Measurements from ENCODE around the gene SNAP91.
"Not testable (repeated sequence)": the region's sequence is repeated elsewhere in the genome, so short reads cannot be mapped to it uniquely, and the experiment has no call there.

The SNAP91 gene, protein sequence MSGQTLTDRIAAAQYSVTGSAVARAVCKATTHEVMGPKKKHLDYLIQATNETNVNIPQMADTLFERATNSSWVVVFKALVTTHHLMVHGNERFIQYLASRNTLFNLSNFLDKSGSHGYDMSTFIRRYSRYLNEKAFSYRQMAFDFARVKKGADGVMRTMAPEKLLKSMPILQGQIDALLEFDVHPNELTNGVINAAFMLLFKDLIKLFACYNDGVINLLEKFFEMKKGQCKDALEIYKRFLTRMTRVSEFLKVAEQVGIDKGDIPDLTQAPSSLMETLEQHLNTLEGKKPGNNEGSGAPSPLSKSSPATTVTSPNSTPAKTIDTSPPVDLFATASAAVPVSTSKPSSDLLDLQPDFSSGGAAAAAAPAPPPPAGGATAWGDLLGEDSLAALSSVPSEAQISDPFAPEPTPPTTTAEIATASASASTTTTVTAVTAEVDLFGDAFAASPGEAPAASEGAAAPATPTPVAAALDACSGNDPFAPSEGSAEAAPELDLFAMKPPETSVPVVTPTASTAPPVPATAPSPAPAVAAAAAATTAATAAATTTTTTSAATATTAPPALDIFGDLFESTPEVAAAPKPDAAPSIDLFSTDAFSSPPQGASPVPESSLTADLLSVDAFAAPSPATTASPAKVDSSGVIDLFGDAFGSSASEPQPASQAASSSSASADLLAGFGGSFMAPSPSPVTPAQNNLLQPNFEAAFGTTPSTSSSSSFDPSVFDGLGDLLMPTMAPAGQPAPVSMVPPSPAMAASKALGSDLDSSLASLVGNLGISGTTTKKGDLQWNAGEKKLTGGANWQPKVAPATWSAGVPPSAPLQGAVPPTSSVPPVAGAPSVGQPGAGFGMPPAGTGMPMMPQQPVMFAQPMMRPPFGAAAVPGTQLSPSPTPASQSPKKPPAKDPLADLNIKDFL

DNA sequence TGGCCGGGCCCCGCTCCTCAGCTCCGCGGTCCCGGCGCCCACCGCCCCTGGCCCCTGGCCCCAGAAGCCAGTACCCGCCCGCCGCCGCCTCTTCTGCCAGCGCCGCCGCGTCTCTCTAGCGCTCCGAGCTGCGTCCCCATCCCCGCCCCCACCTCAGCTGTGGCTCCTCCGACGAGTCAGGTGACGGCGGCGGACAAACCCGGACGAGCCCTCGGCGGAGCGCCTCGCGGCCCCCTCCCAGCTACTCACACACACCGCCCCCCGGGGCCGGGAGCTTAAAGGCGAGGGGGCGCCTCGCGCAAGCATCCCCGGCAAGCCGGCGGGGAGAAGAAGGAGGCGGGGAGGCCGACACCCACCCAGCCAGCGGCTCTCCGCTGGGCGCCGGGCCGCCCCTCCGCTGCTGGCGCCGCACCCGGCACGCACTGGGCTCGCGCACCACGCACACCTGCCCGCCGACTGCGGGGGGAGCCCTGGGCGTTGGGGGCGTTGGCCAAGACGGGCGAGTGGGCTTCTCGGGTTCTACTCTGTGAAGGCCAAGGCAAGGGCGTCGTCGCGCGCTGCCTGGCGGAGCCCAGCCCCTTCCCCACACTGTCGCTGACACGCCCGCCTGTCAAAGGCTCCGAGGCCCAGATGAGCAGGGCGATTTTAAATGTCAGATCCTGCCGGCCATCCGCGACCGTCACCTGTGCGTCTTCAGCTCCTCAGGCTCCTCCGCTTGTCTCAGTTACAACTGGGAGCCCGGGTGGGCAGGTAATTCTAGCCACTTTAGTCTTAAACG lies at the start of gene SNAP91:
SNAP91 (minus strand) TSS at position 132 of the 778 bp plus-strand sequence. CDS start 1,174 bp downstream, outside the sequence.
- peak; percentile 40 to 62 for DNase-seq

DNA sequence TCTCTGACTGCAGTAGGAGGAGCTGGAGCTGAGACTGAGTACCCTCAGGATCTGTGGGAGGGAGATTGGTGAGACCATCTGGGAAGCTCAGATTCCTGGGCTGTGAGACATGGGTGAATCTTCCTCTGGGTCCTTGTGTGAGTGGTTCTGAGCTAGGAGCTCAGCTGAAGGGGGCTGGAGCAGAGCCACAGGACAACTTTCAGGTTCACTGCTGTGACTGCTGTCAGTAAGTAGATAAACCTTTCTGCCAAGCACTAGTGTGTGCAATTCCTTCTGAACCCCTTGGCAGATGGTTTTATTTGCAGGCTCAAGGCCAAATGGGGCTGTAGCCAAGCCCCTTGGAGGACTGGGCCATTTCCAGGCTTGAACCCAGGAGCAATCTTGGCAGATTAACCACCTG lies 49.6 kb upstream of the SNAP91 start:
- no peak for DNase-seq

DNA sequence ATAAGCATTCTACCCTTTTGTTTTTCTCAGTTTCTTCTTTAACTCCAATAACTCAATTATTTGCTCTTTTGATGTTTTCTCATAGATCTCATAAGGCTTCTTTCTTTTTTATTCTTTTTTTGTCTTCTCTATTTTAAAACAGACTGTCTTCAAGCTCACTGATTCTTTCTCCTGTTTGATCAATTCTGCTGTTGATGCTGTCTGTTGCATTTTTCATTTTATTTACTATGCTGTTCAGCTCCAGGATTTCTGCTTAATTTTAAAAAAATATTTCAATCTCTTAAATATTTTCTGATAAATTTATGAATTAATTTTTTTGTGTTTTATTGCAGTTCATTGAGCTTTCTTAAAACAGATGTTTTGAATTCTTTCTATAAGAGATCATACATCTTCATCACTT lies 48.1 kb upstream of the SNAP91 start:
- no peak for DNase-seq

DNA sequence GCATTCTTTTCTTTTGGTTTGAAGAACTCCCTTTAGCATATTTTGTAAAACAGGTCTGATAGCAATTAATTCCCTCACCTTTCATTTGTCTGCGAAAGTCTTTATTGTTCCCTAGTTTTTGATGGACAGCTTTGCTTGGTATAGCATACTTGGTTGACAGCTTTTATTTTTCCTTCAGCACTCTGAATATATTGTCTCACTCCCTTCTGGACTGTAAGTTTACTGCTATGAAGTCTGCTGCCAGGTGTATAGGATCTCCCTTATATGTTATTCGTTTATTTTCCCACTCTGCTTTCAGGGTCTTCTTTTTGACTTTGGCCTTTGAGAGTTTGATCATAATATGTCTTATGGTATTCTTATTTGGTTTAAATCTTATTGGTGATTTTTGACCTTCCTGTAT lies 47.7 kb upstream of the SNAP91 start:
- DNase-seq: no peak

DNA sequence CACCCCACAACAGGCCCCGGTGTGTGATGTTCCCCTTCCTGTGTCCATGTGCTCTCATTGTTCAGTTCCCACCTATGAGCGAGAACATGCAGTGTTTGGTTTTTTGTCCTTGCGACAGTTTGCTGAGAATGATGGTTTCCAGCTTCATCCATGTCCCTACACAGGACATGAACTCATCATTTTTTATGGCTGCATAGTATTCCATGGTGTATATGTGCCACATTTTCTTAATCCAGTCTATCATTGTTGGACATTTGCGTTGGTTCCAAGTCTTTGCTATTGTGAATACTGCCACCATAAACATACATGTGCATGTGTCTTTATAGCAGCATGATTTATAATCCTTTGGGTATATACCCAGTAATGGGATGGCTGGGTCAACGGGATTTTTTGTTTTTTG lies 43.5 kb upstream of the SNAP91 start:
- DNase-seq: not testable (repeated sequence)

DNA sequence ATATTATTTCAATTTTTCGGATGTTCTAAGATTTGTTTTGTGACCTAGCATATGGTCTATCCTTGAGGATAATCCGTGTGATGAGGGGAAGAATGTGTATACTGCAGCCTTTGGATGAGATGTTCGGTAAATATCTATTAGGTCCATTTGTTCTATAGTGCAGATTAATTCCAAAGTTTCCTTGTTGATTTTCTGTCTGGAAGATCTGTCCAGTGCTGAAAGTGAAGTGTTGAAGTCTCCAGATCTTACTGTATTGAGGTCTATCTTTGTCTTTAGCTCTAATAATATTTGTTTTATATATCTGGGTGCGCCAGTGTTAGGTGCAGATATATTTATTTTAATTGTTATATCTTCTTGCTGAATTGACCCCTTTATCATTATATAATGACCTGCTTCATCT lies 32.2 kb upstream of the SNAP91 start:
- DNase-seq: no peak

DNA sequence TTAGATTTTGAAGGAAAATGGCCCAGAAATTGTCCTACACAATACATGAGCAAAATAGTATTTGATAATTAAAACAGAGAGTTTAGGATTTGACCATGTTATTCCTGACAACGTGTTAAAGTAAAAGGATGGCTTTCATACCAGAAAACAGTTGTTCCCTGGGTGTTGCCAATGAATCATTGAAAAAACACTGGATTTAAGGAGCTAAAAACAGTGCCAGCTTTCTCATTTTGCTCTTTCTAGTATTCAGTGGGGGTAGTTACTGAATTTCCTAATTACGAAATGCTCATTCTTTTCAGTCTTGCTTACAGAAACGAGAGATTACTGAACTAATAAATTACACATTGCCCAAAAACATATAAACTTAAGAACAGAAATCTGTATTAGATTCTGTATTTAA lies 26.6 kb upstream of the SNAP91 start:
- no peak for DNase-seq

DNA sequence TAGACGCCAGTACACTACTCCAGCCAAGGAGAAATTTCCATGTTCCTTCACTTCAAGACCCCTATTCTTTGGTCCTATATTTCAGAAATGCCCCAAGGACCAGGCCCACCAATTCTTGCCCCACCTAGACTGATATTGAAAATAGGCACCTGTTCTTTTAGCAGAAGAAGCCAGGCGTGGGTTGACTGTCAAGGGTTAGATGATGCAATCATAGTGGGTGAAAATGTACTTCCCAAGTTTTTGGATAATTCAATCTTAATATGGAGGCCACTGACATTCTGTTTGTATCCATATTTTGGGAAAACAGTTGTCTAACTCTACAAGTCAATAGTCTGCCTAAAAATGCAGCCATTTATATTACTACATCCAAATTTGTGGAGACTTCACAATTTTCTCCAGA lies 21.0 kb upstream of the SNAP91 start:
- no peak for DNase-seq

DNA sequence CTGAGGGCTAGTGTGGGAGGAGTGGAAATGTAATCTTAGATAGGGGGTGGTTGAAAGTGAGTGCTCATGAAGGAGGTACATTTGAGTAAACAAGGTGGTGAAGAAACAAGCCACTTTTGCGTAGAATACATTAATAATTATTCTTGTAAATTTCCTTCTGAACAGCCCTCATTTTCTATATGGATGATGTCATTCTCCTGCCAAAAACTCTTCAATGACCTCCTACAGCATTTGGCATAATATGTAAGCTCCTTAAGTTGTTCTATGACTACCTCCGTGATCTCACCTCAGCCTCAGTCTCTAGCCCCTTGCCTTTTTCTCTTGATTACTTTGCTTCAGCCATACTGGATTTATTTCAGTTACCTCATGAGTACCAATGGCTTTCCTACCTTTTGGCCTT lies 14.0 kb upstream of the SNAP91 start:
- no peak for DNase-seq

DNA sequence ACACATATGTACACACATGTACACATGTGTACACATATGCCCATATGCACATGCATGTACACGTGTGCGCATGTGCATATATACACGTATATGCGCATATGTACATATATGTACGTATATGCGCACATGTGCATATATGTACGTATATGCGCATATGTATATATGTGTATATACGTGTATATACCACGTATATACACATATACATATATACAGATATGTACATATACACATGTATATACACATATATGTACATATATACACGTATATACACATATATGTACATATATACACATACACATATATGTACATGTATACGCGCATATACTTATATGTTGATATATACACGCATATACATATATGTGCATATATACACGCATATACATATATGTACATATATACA lies 8.9 kb upstream of the SNAP91 start:
- DNase-seq: no peak

DNA sequence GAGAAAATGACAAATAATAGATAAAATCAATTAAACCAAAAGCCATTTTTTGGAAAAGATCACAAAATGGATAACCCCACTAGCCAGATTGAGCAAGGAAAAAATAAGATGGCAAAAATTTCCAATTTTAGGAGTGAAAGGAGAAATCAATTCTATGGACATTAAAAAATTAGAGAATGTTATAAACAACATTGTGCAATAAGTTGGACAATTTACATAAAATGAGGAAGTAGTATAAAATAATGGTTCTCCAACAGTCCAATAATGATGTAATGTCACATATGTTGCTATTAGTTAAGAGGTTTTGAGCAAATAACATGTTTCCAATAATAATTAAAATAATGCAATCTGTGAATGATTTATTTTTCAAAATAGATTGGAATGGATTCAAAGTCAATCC lies 3.1 kb upstream of the SNAP91 start:
- no peak for DNase-seq

DNA sequence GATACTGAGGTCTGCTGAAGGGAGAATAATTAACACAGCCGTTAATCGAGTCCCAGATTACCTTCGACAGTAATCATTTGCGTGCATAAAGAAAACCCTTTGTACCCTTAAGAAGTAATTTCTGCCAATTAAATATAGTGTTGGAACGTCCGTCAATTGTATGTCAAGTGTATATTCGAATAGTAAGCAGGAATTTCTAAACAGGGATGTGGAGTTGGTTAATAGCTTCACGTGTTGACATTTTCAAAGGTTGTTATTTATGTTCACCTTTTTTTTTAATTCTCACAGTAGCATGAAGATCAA lies 798 bp upstream of the SNAP91 start:
- no peak for DNase-seq

DNA sequence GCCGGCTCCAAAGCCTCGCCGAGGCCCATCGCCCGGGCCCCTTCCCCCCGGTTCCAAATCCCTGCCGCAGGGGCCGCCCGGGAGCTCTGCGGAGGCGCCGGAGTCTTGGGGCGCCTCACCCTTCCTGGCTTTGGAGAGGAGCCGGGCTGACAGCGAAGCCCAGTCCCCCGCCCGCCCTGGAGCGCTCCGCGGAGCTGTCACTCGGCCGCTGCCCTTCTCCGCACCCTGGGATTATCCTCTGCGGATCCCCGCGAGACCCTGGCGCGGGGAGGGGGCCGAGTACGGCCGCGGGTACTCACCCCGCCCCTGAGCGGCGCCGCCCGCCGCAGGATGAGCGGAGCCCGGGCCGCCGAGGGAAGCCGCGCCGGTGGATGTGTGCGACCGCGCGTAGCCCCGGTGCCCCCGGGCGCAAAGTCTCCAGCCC lies 343 bp downstream of the SNAP91 start:
- DNase-seq: no peak

DNA sequence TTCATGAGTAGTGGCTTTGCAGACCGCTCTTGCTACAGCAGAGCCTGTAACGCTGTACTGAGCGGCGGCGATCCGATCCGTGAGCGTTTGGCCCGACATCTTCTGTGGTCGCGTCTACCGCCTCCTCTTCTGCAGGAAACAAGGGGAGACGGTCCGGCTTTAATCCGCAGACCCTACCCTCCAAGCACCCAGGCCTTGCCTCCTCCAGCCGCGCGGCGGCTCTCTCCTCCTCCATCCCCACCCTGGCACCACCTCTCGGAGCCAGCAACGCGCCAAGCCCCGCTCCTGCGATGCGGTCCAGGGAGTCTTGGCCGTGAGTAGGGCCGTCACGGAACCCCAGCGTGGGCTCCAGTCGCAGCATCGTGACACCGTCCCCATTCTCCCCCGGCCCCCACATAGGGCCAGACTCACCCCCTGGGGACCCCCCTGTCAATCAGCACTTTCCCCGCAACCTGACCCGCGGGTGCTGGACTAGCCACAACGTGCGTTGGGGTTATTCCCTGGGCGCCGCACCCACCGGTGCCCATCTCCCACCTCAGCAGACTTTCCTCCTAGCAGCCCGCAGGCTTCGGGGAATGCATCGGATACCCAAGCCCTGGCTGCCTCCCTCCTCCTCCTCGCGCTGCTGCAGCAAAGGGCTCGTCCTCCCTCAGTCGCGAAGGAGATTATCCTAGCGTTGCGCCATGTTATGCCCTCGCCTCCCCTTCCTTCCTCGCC lies 914 bp downstream of the SNAP91 start:
- DNase-seq: peak in 1 of 2 experiments; percentile 61

DNA sequence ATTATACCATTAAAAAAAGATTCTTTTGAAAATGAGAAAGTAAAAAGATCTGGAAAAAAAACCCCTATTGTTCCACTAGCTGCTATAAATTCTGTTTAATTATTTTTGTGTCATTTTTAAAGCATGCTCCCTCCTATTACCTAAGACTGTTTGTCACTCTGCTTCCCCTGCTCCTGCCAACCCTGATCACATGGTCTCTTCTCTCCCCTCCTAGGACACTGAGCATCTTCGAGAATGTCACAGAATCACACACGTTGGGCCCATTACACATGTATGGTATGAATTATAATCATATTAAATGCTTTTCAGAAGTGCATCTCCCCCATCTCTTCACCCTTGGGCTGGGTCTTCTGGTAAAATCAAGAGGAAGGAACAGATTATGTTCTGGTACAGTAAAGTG lies 6.2 kb downstream of the SNAP91 start:
- no peak for DNase-seq

DNA sequence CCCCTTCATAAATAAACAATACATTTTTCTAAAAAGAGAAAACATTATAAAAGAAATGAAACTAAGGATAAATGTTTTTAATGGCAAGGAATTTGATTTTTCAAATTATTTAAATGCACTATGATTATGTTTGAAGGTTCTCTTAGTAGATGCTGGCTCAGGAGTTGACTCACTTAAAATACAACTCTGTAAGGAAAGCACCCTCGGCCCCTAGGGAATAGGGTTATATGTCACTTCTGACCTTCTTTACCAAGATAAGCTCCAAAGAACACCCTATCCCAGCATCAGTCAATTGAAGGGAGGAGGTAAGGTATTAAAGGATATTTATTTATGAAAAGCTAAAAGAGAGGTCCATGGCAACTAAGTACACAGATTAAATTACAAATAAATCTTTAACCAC lies 6.8 kb downstream of the SNAP91 start:
- no peak for DNase-seq

DNA sequence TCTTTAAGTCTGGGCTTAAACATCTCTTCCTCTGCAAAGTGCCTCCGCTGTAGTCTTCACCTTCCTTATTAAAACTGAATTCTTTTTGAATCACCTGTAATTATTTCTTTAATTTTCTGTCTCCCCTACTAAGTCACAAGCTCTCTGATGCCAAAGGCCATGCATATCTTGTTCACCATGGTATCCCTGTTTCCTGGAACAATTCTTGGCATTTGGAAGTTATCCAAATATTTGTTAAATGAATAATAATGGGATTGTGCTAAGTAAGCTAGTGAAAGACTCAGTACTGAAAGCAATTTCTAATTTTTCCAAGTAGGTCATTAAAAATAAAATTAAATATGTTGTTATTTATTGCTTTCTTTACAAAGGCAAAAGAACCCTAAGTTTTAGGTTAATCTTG lies 12.2 kb downstream of the SNAP91 start:
- DNase-seq: no peak

DNA sequence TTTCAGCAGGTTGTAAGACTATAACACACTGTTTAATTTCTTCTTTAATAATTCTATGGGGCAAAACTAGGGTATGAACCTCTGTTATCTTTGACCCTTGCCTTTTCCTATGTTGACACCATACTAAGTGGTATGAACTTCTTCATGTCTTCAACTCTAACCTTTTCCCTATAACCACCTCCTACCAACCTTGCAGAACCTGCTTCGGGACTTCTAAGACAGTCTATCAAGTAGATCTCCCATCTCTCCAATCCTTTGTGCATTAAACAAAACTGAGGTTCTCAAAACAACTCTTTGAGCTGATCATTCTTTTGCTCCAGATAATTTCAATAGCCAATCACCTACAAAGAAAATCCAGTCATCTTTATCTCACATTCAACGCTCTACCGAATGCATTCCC lies 23.4 kb downstream of the SNAP91 start:
- no peak for DNase-seq

DNA sequence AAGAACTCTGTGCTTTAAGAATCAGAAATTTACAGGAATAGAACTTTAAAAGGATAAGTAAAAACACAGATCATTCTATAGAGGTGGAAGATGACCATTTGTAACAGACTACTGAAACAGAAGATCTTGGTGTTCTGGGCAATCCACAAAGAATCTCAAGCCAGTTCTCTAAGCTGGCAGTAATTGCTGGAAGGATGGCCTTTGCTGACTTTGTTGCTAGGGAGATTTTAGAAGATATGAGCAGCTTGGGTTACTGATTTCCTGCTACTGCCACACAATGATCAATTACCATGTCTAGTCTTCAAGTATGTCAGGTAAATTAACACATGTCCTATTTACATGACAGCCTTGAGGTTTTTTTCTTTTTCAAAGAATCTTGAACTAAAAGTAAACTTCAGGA lies 31.1 kb downstream of the SNAP91 start:
- DNase-seq: no peak

DNA sequence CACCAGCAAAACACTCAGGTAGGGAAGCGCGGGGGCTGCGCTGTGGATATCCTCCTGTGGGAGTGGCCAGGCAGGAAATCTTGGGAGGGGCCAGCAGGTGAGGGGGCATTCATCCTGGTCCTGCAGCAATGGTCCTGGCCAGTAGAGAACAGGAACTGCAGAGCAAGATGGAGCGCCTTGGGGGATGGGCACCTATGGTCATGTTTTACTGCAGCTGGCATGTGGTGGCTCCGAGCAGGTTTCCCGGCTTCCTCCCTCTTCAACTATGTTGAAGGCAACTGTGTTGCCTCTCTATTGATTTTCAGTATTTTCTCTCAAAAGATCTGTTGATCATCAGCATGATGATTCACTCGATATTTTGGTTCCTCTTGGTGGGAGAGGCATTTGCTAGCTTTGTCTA lies 70.9 kb downstream of the SNAP91 start:
- DNase-seq: no peak

DNA sequence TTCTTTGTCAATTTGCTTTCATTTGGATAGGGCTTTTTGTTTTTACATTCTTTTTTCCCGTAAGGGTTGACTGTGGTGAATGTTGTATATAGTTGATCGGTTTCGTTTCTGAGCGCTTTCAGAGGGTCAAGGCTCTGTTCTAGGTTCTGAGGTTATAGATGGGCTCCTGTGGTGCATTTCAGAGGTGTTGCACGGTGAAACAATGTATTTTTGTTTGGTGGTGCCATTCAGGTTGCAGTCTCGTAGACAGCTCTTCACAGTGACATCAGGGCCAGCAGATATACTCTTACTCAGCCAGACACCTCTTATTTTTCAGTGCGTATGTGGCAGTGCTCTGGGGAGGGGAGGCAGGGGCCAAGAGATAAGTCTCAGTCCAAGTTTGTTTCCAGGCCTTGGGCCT lies 72.1 kb downstream of the SNAP91 start:
- DNase-seq: no peak

DNA sequence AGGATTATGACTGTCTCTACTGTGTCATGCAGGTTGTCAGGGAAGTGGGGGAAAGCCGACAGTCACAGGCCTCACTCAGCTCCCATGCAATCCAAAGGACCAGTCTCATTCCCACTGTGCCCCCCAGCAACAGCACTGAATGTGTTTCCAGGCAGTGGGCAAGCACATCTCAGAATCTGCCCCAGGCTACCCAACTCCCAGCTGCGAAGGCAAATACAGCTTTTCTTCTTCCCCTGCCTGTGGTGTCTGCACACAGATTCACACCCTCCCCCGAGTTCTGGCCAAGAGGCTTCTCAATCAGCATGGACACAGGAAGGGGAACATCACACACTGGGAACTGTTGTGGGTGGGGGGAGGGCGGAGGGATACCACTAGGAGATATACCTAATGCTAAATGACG lies 75.3 kb downstream of the SNAP91 start:
- DNase-seq: no peak

DNA sequence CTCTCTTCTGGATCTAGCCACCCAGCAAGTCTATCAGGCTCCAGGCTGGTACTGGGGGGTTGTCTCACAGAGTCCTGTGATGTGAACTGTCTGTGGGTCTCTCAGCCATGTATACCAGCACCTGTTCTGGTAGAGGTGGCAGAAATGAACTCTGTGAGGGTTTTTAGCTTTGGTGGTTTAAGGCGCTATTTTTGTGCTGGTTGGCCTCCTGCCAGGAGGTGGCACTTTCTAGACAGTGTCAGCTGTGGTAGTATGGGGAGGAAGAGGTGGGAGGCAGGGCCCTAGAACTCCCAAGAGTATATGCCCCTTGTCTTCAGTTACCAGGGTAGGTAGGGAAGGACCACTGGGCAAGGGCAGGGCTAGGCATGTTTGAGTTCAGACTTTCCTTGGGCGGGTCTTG lies 75.8 kb downstream of the SNAP91 start:
- no peak for DNase-seq
